SK-N-SH (cell line): ENCODE data around the gene SYNE3. TPM values are rescaled to one million over a fixed set of nuclear protein-coding genes. Genes with fewer than 3 reads are reported as not detected.
A peak's percentile ranks its signal among the peaks of the same experiment; 100 is the strongest.

Source experiments
- CTCF ChIA-PET: fragments of 300-600, 350-600 bp; formaldehyde crosslinking; extraction: SDS; loops from one replicate; lab custom pipeline; 2021; lab: Yijun Ruan, JAX
- POLR2A ChIA-PET: fragments of 350-600 bp; sonication (Branson Sonifier 250); formaldehyde crosslinking; extraction: SDS; loops from one replicate; lab custom pipeline; 2020; ENCODE audit warnings: antibody characterized with exemption, inconsistent platforms; lab: Yijun Ruan, JAX
- DNase-seq: peaks from one replicate; pipeline ENCODE4 v3.0.0; 2012
- H2AFZ ChIP-seq: fragments of 200-600 bp; sonication (generic); 2 replicates; pipeline ENCODE4 v1.8.1; 2016; ENCODE audit warnings: antibody characterized with exemption, mild to moderate bottlenecking, low read depth
- H3F3A ChIP-seq: fragments of 200-600 bp; sonication (generic); replicated peaks from 2 replicates; pipeline ENCODE3; 2016; ENCODE audit warnings: antibody characterized with exemption, mild to moderate bottlenecking; ENCODE audit not compliant: insufficient read depth
- H3K27ac ChIP-seq, 2 experiments: fragments of 200-500 bp in 1 of 2; fragments of 200-600 bp in 1 of 2; sonication (Bioruptor generic) in 1 of 2; sonication (generic), shearing (Covaris generic) in 1 of 2; 2 replicates each; pipeline versions ENCODE4 v1.5.1 to v1.6.1; 2014 to 2016; ENCODE audit warnings: low read depth in 2 of 2, inconsistent platforms in 1 of 2, low read length in 1 of 2, mild to moderate bottlenecking in 1 of 2, mixed read lengths in 1 of 2
- H3K27me3 ChIP-seq: fragments of 200-600 bp; sonication (generic), shearing (Covaris generic); 2 replicates; pipeline ENCODE4 v1.6.1; 2016; ENCODE audit warnings: mixed run types; ENCODE audit not compliant: insufficient read depth
- H3K36me3 ChIP-seq, 2 experiments: fragments of 200-500 bp in 1 of 2; fragments of 200-600 bp in 1 of 2; sonication (Bioruptor generic) in 1 of 2; sonication (generic) in 1 of 2; replicated peaks in 1 of 2; 2 replicates each; pipeline versions ENCODE3 to v1.5.1; 2014 to 2016; ENCODE audit warnings: low read length in 1 of 2, mild to moderate bottlenecking in 1 of 2; ENCODE audit not compliant: insufficient read depth in 2 of 2, control insufficient read depth in 1 of 2
- H3K4me1 ChIP-seq, 2 experiments: fragments of 200-500 bp in 1 of 2; fragments of 200-600 bp in 1 of 2; sonication (Bioruptor generic) in 1 of 2; sonication (generic), shearing (Covaris generic) in 1 of 2; 2 replicates each; pipeline versions ENCODE4 v1.5.1 to v1.6.1; 2014 to 2016; ENCODE audit warnings: low read depth in 1 of 2, low read length in 1 of 2, mixed run types in 1 of 2; ENCODE audit not compliant: insufficient read depth in 2 of 2, control insufficient read depth in 1 of 2
- H3K4me2 ChIP-seq: fragments of 200-600 bp; sonication (generic), shearing (Covaris generic); 2 replicates; pipeline ENCODE4 v1.6.1; 2017; ENCODE audit warnings: mixed run types
- H3K4me3 ChIP-seq, 2 experiments: fragments of 200-500 bp in 1 of 2; fragments of 200-600 bp in 1 of 2; sonication (Bioruptor generic) in 1 of 2; sonication (generic), shearing (Covaris generic) in 1 of 2; 2 replicates each; pipeline versions ENCODE4 v1.5.1 to v1.8.1; 2014 to 2016; ENCODE audit warnings: low read depth in 2 of 2, inconsistent platforms in 1 of 2, low read length in 1 of 2, mild to moderate bottlenecking in 1 of 2, mixed read lengths in 1 of 2, moderate library complexity in 1 of 2
- H3K79me2 ChIP-seq: fragments of 200-600 bp; sonication (generic); 2 replicates; pipeline ENCODE4 v1.8.1; 2017; ENCODE audit warnings: mild to moderate bottlenecking; ENCODE audit not compliant: insufficient read depth
- H3K9ac ChIP-seq: fragments of 200-600 bp; sonication (generic); 2 replicates; pipeline ENCODE4 v1.6.1; 2017; ENCODE audit warnings: mixed run types
- H3K9me2 ChIP-seq: fragments of 200-600 bp; sonication (generic); 2 replicates; pipeline ENCODE4 v1.6.1; 2017; ENCODE audit warnings: mixed run types
- H3K9me3 ChIP-seq: fragments of 200-600 bp; sonication (generic); 2 replicates; pipeline ENCODE4 v1.6.1; 2017; ENCODE audit warnings: mixed run types, mild to moderate bottlenecking, moderate library complexity
- H4K20me1 ChIP-seq: fragments of 200-600 bp; sonication (generic); 2 replicates; pipeline ENCODE4 v1.6.1; 2017; ENCODE audit warnings: mild to moderate bottlenecking, mixed run types; ENCODE audit not compliant: insufficient read depth
- CTCF ChIP-seq: fragments of 200-600 bp; sonication (generic); IDR thresholded peaks from 2 replicates; pipeline ENCODE4 v1.6.1; 2017; ENCODE audit warnings: antibody characterized with exemption, mild to moderate bottlenecking, moderate library complexity
- EZH2phosphoT487 ChIP-seq: fragments of 200-600 bp; sonication (generic); IDR thresholded peaks from 2 replicates; pipeline ENCODE4 v1.6.1; 2017; ENCODE audit warnings: low read depth, mixed run types, mild to moderate bottlenecking, antibody characterized with exemption, moderate library complexity, borderline replicate concordance
- FOXM1 ChIP-seq: IDR thresholded peaks from 2 replicates; pipeline ENCODE4 v1.4.0; 2012; ENCODE audit warnings: low read depth, mild to moderate bottlenecking
- IRF3 ChIP-seq: fragments of 150-350 bp; IDR thresholded peaks from 2 replicates; pipeline ENCODE4 v1.6.1; 2016; ENCODE audit warnings: mild to moderate bottlenecking, low read depth, low read length
- MAX ChIP-seq: IDR thresholded peaks from 2 replicates; pipeline ENCODE4 v1.4.0; 2012; ENCODE audit warnings: low read depth
- PBX3 ChIP-seq: IDR thresholded peaks from 2 replicates; pipeline ENCODE4; 2012
- RAD21 ChIP-seq: IDR thresholded peaks from 2 replicates; pipeline ENCODE4 v1.6.1; 2012; ENCODE audit warnings: mild to moderate bottlenecking, low read length
- RCOR1 ChIP-seq: fragments of 150-350 bp; IDR thresholded peaks from 2 replicates; pipeline ENCODE4 v1.6.1; 2017; ENCODE audit warnings: antibody characterized with exemption, low read length
- RXRA ChIP-seq: IDR thresholded peaks from 2 replicates; pipeline ENCODE4 v1.4.0; 2012; ENCODE audit warnings: low read depth, mild to moderate bottlenecking, borderline replicate concordance
- SMC3 ChIP-seq: IDR thresholded peaks from 2 replicates; pipeline ENCODE4 v1.6.1; 2012; ENCODE audit warnings: low read depth, low read length, improper control_type of control experiment
- TAF1 ChIP-seq: IDR thresholded peaks from 2 replicates; pipeline ENCODE4 v1.6.1; 2012; ENCODE audit warnings: low read depth, mild to moderate bottlenecking, low read length, moderate library complexity, borderline replicate concordance
- TCF12 ChIP-seq: IDR thresholded peaks from 2 replicates; pipeline ENCODE4 v1.4.0; 2012
- USF1 ChIP-seq: IDR thresholded peaks from 2 replicates; pipeline ENCODE4 v1.4.0; 2012; ENCODE audit warnings: low read depth, borderline replicate concordance
- USF2 ChIP-seq: fragments of 150-350 bp; IDR thresholded peaks from 2 replicates; pipeline ENCODE4 v1.6.1; 2017; ENCODE audit warnings: antibody characterized with exemption, low read length, low read depth, borderline replicate concordance
- YY1 ChIP-seq: IDR thresholded peaks from 2 replicates; pipeline ENCODE4 v1.4.0; 2012; ENCODE audit warnings: low read depth, mild to moderate bottlenecking
- WGBS: methylation state at CpG from one replicate; pipeline ENCODE4 v1.1.6; 2017; ENCODE audit warnings: low lambda C conversion rate; 5-methylcytosine and 5-hydroxymethylcytosine counted together
- polyA plus RNA-seq, 3 experiments: library from polyadenylated mRNA; depleted of rRNA; stranded (reverse); fragments of >200 nt; gene quantifications; 2 replicates each; pipeline ENCODE4 v1.2.3, GENCODE V29; 2012

SYNE3 gene
- polyA plus RNA-seq, 1 of the 3 experiments (the other 2 are of a cell fraction) = 2.0 TPM

- TF ChIP-seq MAX = no peak
- TF ChIP-seq USF2 = no peak
- TF ChIP-seq TCF12 = peak; percentile 78
- TF ChIP-seq RXRA = no peak
- TF ChIP-seq YY1 = no peak
- no peak for TF ChIP-seq TAF1
- TF ChIP-seq CTCF = no peak
Observed at GRCh38 chr14:95496111-95496681, 20.3 kb downstream of the SYNE3 start (continued).

GRCh38 chr14:95495538-95496025 is 20.9 kb downstream of the SYNE3 start:
- H2AFZ ChIP-seq = no peak overlapping the region
- CTCF ChIA-PET = interaction anchor here (2.4 kb wide), 1 partner anchor 32 kb away, joined by 11 read pairs; no protein-coding TSS in a partner anchor
- 79% methylated on average over 7 of the region's 8 CpGs for WGBS
- H3K4me1 ChIP-seq = peaks cover 16 to 36% of the 10 kb centered on the region in 2 experiments; a peak in 2 of 4 replicates
- H3K4me3 ChIP-seq = no peak overlapping the region
- no peaks in the 10 kb centered on the region for H3K9me3 ChIP-seq
- TF ChIP-seq RCOR1 (no peak), TCF12 (no peak), RAD21 (no peak), SMC3 (no peak), EZH2phosphoT487 (no peak), FOXM1 (no peak), USF1 (no peak), PBX3 (no peak), IRF3 (no peak)
- no peaks in the 10 kb centered on the region for H4K20me1 ChIP-seq
- peak overlapping the region; percentile 67 to 83; a peak in 3 of 4 replicates for H3K27ac ChIP-seq
- peaks cover 16% of the 10 kb centered on the region for H3F3A ChIP-seq
- no peak for DNase-seq
- H3K9me2 ChIP-seq = no peaks in the 10 kb centered on the region
- no peak overlapping the region for H3K9ac ChIP-seq
- H3K27me3 ChIP-seq = no peaks in the 10 kb centered on the region
- H3K4me2 ChIP-seq = 0 out of 2 replicates have a peak overlapping the region, but pooled peaks have one; percentile 19
- no peaks in the 10 kb centered on the region for H3K36me3 ChIP-seq
- no peaks in the 10 kb centered on the region; the same call in 1 of the 2 replicates for H3K79me2 ChIP-seq
- POLR2A ChIA-PET = no interaction called here
